ENCODE data around the gene USP25.

USP25 gene

DNA sequence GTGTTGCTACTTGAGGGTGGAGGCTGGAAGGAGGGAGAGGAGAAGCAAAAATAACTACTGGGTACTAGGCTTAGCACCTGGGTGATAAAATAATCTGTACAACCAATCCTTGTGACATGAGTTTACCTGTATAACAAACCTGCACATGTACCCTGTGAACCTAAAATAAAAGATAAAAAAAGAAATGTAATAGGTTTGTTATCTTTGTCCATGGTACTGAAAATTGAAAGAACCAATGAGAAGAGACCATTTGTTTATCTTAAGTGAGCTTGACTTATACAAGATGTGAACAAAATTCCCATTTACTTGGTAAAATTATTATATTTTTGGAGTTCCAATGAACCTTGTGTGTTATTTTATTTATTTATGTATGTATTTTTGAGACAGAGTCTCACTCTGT lies 11.1 kb upstream of the USP25 start:
- H3K4me3 ChIP-seq (ENCODE audit: low read depth, low read length), result no peak overlapping the region
- TF ChIP-seq CTCF (IDR thresholded peaks at IDR 0.05; ENCODE audit: borderline replicate concordance, insufficient read depth, low read depth, low read length), result no peak

DNA sequence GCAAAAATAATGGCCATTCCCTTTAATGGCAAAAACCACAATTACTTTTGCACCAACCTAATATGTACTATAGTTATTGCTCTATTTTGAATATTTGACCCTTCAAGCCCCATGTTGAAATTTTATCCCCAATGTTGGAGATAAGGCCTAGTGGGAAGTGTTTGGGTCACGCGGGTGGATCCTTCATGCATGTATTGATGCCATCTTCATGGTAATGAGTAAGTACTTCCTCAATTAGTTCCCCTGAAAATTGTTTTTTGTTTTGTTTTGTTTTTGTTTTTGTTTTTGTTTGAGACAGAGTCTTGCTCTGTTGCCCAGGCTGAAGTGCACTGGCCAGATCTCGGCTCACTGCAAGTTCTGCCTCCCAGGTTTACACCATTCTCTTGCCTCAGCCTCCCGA lies 9.8 kb upstream of the USP25 start:
- no peak overlapping the region for H3K4me3 ChIP-seq (ENCODE audit: low read depth, low read length)
- no peak for TF ChIP-seq CTCF (IDR thresholded peaks at IDR 0.05; ENCODE audit: borderline replicate concordance, insufficient read depth, low read depth, low read length)

DNA sequence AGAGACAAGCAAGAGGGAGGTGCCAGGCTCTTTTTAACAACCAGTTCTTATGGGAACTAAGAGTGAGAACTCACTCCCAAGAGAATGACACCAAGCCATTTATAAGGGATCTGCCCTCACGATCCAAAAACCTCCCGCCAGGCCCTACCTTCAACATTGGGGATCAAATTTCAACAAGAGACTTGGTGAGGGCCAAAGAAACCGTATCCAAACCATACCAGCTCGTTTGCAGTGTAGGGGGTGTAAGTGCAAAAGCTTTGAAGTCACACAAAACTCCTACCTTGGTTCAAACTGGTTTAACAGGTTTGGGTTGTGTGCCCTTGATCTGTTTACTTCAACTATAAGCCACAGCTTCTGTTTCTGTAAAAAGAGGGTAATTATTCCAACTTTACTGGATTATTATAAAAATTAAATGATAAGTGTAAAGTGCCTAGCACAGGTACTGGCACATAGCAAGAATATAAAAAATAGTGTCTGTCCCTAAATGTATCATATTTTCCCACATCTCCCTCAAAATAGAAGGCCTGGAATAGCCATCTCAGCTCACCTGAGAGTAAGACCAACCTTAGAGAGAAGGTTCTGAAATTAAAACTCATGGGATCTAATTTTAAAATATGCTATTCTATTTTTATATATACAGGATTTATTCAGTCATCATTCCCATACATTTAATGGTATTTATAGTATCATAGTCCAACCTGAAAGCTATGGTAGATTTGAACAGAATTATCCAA lies 7.0 kb upstream of the USP25 start:
- TF ChIP-seq CTCF (IDR thresholded peaks at IDR 0.05; ENCODE audit: borderline replicate concordance, insufficient read depth, low read depth, low read length), result no peak
- H3K4me3 ChIP-seq (ENCODE audit: low read depth, low read length), result no peak overlapping the region

- H3K4me3 ChIP-seq (ENCODE audit: low read depth, low read length), result no peak overlapping the region
- TF ChIP-seq CTCF (IDR thresholded peaks at IDR 0.05; ENCODE audit: borderline replicate concordance, insufficient read depth, low read depth, low read length), result no peak
Observed at GRCh38 chr21:15725949-15726348, 3.8 kb upstream of the USP25 start.

- no peak for TF ChIP-seq CTCF (IDR thresholded peaks at IDR 0.05; ENCODE audit: borderline replicate concordance, insufficient read depth, low read depth, low read length)
- no peak overlapping the region for H3K4me3 ChIP-seq (ENCODE audit: low read depth, low read length)
Observed at GRCh38 chr21:15728046-15728445, 1.7 kb upstream of the USP25 start.

- peak overlapping the region; percentile 48 for H3K4me3 ChIP-seq (ENCODE audit: low read depth, low read length)
Observed at GRCh38 chr21:15729346-15729673, 472 bp upstream of the USP25 start.

More at GRCh38 chr21:15729346-15729673, 472 bp upstream of the USP25 start:
- TF ChIP-seq CTCF (IDR thresholded peaks at IDR 0.05; ENCODE audit: borderline replicate concordance, insufficient read depth, low read depth, low read length), result no peak

All from GM12875 (cell line).